Uterus (tissue), 2 donors: Measurements from ENCODE around the gene DNAJB8.

Experiments used
- CTCF ChIP-seq, 4 experiments: fragments of 200-600 bp in 2 of 4; fragments of 450-650 bp in 2 of 4; sonication (generic) in 2 of 4; IDR thresholded peaks; one replicate each; pipeline ENCODE4 v1.5.1; 2016 to 2019; ENCODE audit warnings: antibody characterized with exemption in 4 of 4, mild to moderate bottlenecking in 2 of 4, moderate library complexity in 1 of 4
- POLR2A ChIP-seq, 2 donors: fragments of 450-650 bp; IDR thresholded peaks; one replicate each; pipeline ENCODE4 v1.6.1; 2016; ENCODE audit warnings: antibody characterized with exemption in 2 of 2, mild to moderate bottlenecking in 1 of 2, moderate library complexity in 1 of 2

- TF ChIP-seq CTCF (IDR thresholded peaks at IDR 0.05) (no peak), POLR2A (IDR thresholded peaks at IDR 0.05) (no peak)
Measured at GRCh38 chr3:128506754-128507153, 40.1 kb upstream of the DNAJB8 start.
